Right lobe of liver (tissue), 6 donors: ENCODE results near the gene CPHXL. TPM values are rescaled to one million over a fixed set of nuclear protein-coding genes. Genes with fewer than 3 reads are reported as not detected.
A peak's percentile ranks its signal among the peaks of the same experiment; 100 is the strongest.

Experiments
- ATAC-seq, 4 donors: fragments of 200-7000 bp; cut with Tn5 transposase; one replicate each; pipeline ENCODE4 v1.9.1; 2020; ENCODE audit warnings: mild to moderate bottlenecking in 4 of 4, moderate library complexity in 4 of 4
- DNase-seq, 3 donors: peaks; one replicate each; pipeline ENCODE4 v3.0.0-alpha.2; 2020
- H3K27ac ChIP-seq, 3 donors: fragments of 200-600 bp; one replicate each; pipeline ENCODE4 v1.8.0; 2022
- H3K27me3 ChIP-seq, 2 donors: fragments of 200-600 bp; one replicate each; pipeline ENCODE4 v1.8.0; 2022
- H3K36me3 ChIP-seq, 4 donors: fragments of 200-600 bp; sonication (generic) in 1 of 4; one replicate each; pipeline versions ENCODE4 v1.5.1 to v1.8.0; 2017 to 2022; ENCODE audit warnings: control low read depth in 1 of 4
- H3K4me1 ChIP-seq, 4 donors: fragments of 200-600 bp; sonication (generic) in 1 of 4; one replicate each; pipeline versions ENCODE4 v1.5.1 to v1.8.0; 2017 to 2022; ENCODE audit warnings: control low read depth in 1 of 4
- H3K4me3 ChIP-seq, 3 donors: fragments of 200-600 bp; one replicate each; pipeline ENCODE4 v1.8.0; 2022
- H3K9me3 ChIP-seq, 4 donors: fragments of 200-600 bp; sonication (generic) in 1 of 4; one replicate each; pipeline versions ENCODE4 v1.5.1 to v1.8.0; 2017 to 2022; ENCODE audit warnings: control low read depth in 1 of 4
- CTCF ChIP-seq, 4 donors: fragments of 200-600 bp in 3 of 4; fragments of 450-650 bp in 1 of 4; IDR thresholded peaks; one replicate each; pipeline versions ENCODE4 v1.5.1 to v1.8.0; 2016 to 2022; ENCODE audit warnings: antibody characterized with exemption in 4 of 4, mild to moderate bottlenecking in 2 of 4
- POLR2A ChIP-seq: fragments of 450-650 bp; IDR thresholded peaks from one replicate; pipeline ENCODE4 v1.6.1; 2017; ENCODE audit warnings: antibody characterized with exemption, mild to moderate bottlenecking
- WGBS: methylation state at CpG from one replicate; pipeline ENCODE4 v1.1.6; 2018; ENCODE audit warnings: low coverage, low lambda C conversion rate; ENCODE audit not compliant: insufficient coverage; ENCODE audit errors: missing lambda C conversion rate; 5-methylcytosine and 5-hydroxymethylcytosine counted together
- intact Hi-C, 2 donors: fragments of 100-400 bp; cut with DNase I; formaldehyde crosslinking; loops; one replicate each; pipeline versions ENCODE4 v1.11.2 to v1.14.1; 2022
- long read RNA-seq: library from polyadenylated mRNA; unstranded; transcript quantifications from one replicate; pipeline ENCODE4 v2.0.0, GENCODE V29; 2019
- total RNA-seq, 6 experiments: library from RNA; depleted of rRNA in 2 of 6; stranded (reverse); fragments of >200 nt in 2 of 6; fragmentation: NEBNext Ultra II Directional in 3 of 6; extraction: Animal tissue kit (Norgen Biotek cat#: 25700) in 3 of 6; gene quantifications; one replicate each; pipeline versions ENCODE4 v1.1.0 to v1.2.4, GENCODE V29; 2016 to 2023
- donor health status: DM: no; HTN: yes; CAD: no.
- donor health status: DM: no; HTN: no; CAD: no.
- donor health status: DM: no; HTN: no; CAD: no.
- donor health status: DM: no; HTN: yes; CAD: no.
- donor health status: DM: no; HTN: yes; CAD: no.

CPHXL gene
- total RNA-seq = not detected
- long read RNA-seq = 0 reads

GRCh38 chr16:75726390-75726789 is at the start of gene CPHXL:
TSS of gene CPHXL (minus strand) at chr16:75726490. CDS start at chr16:75726442, 48 bp downstream.
- no peak for ATAC-seq
- no peaks in the 10 kb centered on the region for H3K4me1 ChIP-seq

GRCh38 chr16:75774197-75774596 is 47.9 kb upstream of the CPHXL start:
- H3K9me3 ChIP-seq = no peaks in the 10 kb centered on the region
- H3K27ac ChIP-seq = no peak overlapping the region
- H3K4me3 ChIP-seq = no peak overlapping the region
- H3K27me3 ChIP-seq = no peaks in the 10 kb centered on the region
- no peaks in the 10 kb centered on the region for H3K4me1 ChIP-seq
- no peak for DNase-seq
- H3K36me3 ChIP-seq = no peaks in the 10 kb centered on the region
- TF ChIP-seq CTCF (IDR thresholded peaks at IDR 0.05) (no peak), POLR2A (no peak)
- WGBS = 56% methylated on average over 1 of the region's 1 CpG
- ATAC-seq = no peak
- intact Hi-C loops = no loop called here

More at GRCh38 chr16:75726390-75726789, at the start of gene CPHXL:
- H3K36me3 ChIP-seq = no peaks in the 10 kb centered on the region
- WGBS = 74% methylated on average over 5 of the region's 5 CpGs
- no peak within 1 kb of the TSS for H3K27ac ChIP-seq
- TF ChIP-seq CTCF (IDR thresholded peaks at IDR 0.05) (no peak), POLR2A (no peak)
- H3K9me3 ChIP-seq = no peaks in the 10 kb centered on the region
- no peak within 1 kb of the TSS for H3K4me3 ChIP-seq
- intact Hi-C loops = no loop called here
- H3K27me3 ChIP-seq = no peaks in the 10 kb centered on the region
- DNase-seq = no peak

- no peak for ATAC-seq
- Histone ChIP-seq H3K4me1 (no peaks in the 10 kb centered on the region), H3K4me3 (no peak overlapping the region), H3K27ac (no peak overlapping the region), H3K27me3 (no peaks in the 10 kb centered on the region), H3K9me3 (no peaks in the 10 kb centered on the region), H3K36me3 (no peaks in the 10 kb centered on the region)
- DNase-seq = no peak
- TF ChIP-seq CTCF (IDR thresholded peaks at IDR 0.05) = no peak
- no peak for TF ChIP-seq POLR2A
- intact Hi-C loops = no loop called here
Observed at GRCh38 chr16:75770051-75770450, 43.8 kb upstream of the CPHXL start.

GRCh38 chr16:75764154-75764768 is 38.0 kb upstream of the CPHXL start:
- intact Hi-C loops = loop anchor here in 1 of 2 donors (10.0 kb wide), 1 partner anchor 289 kb away; no protein-coding TSS in a partner anchor
- 9% methylated on average over 7 of the region's 7 CpGs for WGBS
- peak; percentile 77 to 81 (median 79) for TF ChIP-seq CTCF (IDR thresholded peaks at IDR 0.05)
- TF ChIP-seq POLR2A = no peak
- H3K4me3 ChIP-seq = no peak overlapping the region
- no peaks in the 10 kb centered on the region for H3K36me3 ChIP-seq
- no peak overlapping the region for H3K27ac ChIP-seq
- no peaks in the 10 kb centered on the region for H3K9me3 ChIP-seq
- DNase-seq = peak in 1 of 3 donors; percentile 50
- peak; percentile 91 to 99 (median 95) for ATAC-seq
- H3K27me3 ChIP-seq = no peaks in the 10 kb centered on the region
- no peaks in the 10 kb centered on the region for H3K4me1 ChIP-seq
